ENCODE data around the gene ATP10A.

DNA sequence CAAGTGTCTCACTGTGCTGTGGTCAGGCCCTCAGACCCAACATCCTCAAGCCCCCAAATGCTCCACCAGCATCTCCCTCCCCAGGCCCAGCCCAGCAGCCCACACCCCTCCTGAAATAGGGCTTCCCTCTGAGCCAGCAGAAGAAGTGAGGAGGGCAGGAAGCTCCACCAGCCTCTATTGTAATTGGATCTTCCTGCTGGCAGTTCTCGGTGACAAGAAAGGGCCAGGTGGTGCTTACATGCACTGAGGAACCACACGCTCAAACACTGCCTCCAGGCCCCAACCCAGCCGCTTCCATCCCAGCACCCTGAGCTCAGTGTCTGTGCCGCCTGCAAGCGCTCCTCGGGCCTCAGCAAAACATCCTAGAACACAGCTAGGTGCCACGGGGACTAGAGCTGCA lies 96.7 kb downstream of the ATP10A start:
- no peak for TF ChIP-seq POLR2AphosphoS5 (IDR thresholded peaks at IDR 0.05)
- TF ChIP-seq, protein P1, sequence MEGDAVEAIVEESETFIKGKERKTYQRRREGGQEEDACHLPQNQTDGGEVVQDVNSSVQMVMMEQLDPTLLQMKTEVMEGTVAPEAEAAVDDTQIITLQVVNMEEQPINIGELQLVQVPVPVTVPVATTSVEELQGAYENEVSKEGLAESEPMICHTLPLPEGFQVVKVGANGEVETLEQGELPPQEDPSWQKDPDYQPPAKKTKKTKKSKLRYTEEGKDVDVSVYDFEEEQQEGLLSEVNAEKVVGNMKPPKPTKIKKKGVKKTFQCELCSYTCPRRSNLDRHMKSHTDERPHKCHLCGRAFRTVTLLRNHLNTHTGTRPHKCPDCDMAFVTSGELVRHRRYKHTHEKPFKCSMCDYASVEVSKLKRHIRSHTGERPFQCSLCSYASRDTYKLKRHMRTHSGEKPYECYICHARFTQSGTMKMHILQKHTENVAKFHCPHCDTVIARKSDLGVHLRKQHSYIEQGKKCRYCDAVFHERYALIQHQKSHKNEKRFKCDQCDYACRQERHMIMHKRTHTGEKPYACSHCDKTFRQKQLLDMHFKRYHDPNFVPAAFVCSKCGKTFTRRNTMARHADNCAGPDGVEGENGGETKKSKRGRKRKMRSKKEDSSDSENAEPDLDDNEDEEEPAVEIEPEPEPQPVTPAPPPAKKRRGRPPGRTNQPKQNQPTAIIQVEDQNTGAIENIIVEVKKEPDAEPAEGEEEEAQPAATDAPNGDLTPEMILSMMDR (IDR thresholded peaks at IDR 0.05), result no peak
